Measurements from ENCODE around the gene CLEC3B.
"Not testable (repeated sequence)": the region's sequence is repeated elsewhere in the genome, so short reads cannot be mapped to it uniquely, and the experiment has no call there.

CLEC3B gene

GRCh38 chr3:45066109-45066801 lies 40.2 kb downstream of the CLEC3B start:
- no peak for DNase-seq (ENCODE audit: low read depth)

GRCh38 chr3:45067486-45067885 lies 41.4 kb downstream of the CLEC3B start:
- DNase-seq (ENCODE audit: low read depth), result no peak

- DNase-seq (ENCODE audit: low read depth), result no peak
These were observed 41.8 kb downstream of the CLEC3B start for GRCh38 chr3:45067941-45068340.

DNA sequence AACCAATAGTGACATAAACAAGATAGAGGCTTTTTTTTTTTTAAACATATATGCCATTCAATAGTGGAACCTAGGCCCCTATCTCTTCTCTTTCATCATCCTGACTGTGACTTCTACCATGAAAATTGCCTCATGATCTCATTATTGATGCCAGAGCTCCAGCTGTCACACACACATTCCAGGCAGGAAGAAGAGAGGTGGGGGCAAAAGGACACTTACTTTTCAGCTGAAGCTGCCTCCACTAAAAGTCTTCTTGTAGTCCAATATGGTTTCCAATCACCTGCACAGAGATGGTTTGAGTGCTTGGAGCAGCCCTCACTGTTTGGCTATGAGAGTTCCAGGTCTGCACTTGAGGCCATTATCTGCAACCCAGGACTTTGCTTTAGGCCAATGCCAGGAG lies 45.0 kb downstream of the CLEC3B start:
- DNase-seq (ENCODE audit: low read depth), result no peak

DNA sequence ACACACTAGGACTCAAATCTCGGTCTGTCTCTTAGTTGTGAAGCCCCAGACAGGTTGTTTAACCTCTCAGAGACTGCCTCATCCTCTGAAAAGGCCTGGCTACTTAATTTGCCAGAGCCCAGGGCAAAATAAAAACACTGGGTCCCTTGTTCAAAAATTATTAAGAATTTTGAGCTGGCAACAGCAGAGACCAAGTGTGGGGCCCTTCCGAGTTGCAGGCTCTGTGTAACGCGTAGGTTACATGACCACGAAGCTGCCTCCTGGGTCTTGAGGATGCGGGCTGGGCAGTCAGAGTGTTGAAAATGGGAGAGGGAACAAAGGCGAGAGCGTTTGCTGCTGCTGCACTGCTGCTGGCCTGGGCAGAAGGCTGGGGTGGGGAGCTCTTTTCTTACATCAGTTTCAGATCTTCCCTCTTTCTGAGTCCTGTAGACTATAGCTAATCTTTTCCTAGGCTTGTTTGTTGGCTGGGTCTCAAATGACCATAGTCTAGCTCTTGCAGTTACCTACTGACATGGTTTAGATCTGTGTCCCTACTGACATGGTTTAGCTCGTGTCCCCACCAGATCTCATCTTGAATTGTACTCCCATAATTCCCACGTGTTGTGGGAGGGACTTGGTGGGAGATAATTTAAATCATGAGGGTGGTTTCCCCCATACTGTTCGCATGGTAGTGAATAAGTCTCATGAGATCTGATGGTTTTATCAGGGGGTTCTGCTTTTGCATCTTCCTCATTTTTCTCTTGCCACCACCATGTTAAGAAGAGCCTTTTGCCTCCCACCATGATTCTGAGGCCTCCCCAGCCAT lies 49.9 kb downstream of the CLEC3B start:
- no peak for DNase-seq (ENCODE audit: low read depth)

- not testable (repeated sequence) for DNase-seq (ENCODE audit: low read depth)
These were observed 52.2 kb downstream of the CLEC3B start for GRCh38 chr3:45078256-45078655.

DNA sequence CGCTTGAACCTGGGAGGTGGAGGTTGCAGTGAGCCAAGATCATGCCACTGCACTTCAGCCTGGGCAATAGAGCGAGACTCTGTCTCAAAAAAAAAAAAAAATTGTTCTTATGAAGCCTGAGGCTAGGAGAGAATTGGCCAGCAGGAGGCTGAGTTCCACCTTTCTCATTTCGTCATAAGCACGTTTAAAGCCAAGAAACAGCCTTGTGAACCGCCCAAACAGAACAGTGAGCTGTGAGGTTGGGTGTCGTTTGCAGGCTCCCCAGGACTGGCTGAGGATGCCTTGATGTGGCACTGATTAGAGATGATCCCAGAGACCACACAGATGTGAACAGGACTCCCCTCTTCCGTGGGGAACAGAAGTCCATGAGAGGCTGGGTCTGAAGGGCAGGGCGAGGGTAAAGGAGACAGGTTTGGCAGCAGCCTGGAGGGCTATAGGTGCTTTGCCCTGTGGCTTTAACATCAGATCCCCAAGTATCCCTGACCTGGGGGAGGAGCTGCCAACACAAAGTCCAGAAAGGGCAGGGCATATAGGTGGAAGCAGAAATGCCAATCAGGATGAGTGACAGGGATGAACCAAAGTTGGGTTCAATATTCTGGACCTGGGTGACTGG lies 52.9 kb downstream of the CLEC3B start:
- DNase-seq (ENCODE audit: low read depth), result no peak

DNA sequence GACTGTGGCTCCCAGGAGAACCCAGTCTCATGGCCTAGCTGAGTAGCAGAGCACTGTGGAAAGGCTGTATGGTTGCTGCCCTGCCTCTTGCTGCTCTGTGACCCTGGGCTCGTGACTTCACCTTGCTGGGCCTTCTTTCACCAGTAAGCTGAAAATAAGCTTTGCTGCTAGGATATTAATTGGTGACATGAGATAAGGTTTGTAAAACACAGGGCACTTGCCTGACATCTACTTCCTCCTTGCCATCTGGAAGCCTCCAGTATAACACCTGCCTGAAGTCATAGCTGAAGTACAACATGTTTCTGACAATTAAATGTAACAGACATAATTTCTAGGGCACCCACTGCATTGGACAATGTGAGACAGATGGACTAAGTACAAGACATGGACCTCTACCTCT lies 53.6 kb downstream of the CLEC3B start:
- no peak for DNase-seq (ENCODE audit: low read depth)

- DNase-seq (ENCODE audit: low read depth), result no peak
These were observed 54.7 kb downstream of the CLEC3B start for GRCh38 chr3:45080824-45081223.

- DNase-seq (ENCODE audit: low read depth), result no peak
These were observed 55.5 kb downstream of the CLEC3B start for GRCh38 chr3:45081506-45082141.

GRCh38 chr3:45082142-45082538 lies 56.0 kb downstream of the CLEC3B start:
- DNase-seq (ENCODE audit: low read depth), result no peak

DNA sequence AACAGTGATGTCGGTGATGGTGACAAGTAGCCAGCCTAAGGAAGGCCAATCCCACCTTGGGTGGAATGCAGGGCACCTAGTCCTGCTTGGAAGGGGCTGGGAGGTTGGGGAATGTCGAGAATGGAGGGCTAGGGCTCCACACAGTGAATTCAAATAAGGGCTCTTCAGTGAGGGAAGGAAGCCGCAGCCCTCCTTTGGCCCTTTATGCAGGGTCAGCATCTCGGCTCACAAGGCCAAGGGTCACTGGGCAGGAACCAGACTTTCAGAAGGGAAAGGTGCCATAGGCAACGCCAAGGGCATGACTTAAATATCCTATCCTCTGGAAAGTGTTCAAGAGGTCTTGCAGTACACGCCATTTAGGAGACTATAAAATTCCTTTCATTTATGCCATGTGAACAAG lies 56.9 kb downstream of the CLEC3B start:
- DNase-seq (ENCODE audit: low read depth), result no peak

GRCh38 chr3:45084361-45084760 lies 58.3 kb downstream of the CLEC3B start:
- DNase-seq (ENCODE audit: low read depth), result no peak

DNA sequence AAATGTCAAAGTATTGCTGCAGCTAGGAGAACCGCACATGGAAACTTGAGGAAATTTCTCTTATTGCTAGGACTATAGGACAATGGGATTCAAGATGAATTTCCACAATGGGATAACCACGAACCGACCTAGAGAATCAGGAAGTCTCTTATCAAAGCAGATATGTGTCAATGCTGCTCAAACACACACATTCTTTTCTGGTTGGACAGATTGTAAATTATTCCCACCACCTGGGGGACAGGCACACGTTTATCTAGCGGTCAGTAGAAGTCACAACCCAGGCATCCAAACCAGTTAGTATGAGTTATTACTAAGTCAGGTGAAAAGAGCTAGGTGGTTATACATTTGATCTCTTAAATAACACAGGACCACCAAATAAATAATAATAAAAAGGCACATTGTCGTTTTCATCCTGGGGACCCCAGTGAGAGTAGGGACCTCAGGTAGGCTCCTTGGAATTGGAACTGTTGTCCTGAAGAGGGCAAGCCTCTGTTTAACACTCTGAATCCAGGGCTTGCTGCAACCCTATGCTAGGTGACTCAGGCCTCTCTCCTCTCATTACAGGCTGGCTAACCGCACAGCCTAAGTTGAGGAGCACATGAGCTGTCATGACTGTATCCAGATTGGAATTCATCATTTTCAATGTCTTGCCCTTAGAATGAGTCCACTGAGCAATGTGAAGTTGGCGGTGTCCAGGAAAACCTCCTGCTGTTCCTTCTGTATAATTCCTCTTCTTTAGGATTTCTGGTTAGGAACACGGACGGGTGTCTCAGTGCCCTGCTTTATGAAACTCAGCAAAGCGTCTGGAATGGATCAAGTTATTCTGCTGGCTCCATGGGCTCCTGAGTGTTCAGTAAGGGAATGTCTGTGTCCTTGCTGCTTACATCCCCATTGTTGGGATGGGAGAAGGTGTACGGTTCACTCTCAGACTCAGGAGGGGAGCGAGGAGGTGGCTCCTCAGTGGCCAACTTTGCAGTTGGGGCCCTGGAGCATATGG lies 59.0 kb downstream of the CLEC3B start:
- no peak for DNase-seq (ENCODE audit: low read depth)
